ENCODE measurements around the gene ZBTB1.
"Not testable (repeated sequence)": the region's sequence is repeated elsewhere in the genome, so short reads cannot be mapped to it uniquely, and the experiment has no call there.

The ZBTB1 gene

GRCh38 chr14:64558216-64558615 is 53.6 kb downstream of the ZBTB1 start:
- in situ Hi-C loops (cut with MboI; ENCODE audit: low pct_unique_long_range_greater_than_20kb, low sequenced_read_pairs); DNase-seq: not testable (repeated sequence)

GRCh38 chr14:64561631-64562030 is 57.1 kb downstream of the ZBTB1 start:
- in situ Hi-C loops (cut with MboI; ENCODE audit: low pct_unique_long_range_greater_than_20kb, low sequenced_read_pairs) = no loop called here
- DNase-seq = no peak

DNA sequence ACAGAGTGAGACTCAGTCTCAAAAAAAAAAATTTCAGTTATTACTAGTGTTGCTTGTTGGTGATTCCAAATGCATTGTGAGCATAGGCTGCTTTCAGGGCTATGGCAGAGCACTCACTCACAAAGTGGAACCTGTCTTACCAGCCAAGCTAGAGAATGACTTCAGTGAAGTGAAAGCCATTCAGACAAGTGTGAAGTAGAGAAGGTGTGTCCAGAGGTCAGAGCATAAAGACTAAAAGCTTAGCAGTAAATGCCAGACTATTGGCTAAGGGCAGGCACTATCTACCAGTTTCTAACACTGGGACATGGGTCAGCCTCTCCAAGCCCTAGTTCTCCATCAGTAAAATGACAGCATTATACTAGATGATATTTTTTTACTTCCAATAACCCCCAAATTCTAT is 57.9 kb downstream of the ZBTB1 start:
- in situ Hi-C loops (cut with MboI; ENCODE audit: low pct_unique_long_range_greater_than_20kb, low sequenced_read_pairs) = no loop called here
- DNase-seq = no peak

GRCh38 chr14:64563696-64564095 is 59.1 kb downstream of the ZBTB1 start:
- no peak for DNase-seq
- in situ Hi-C loops (cut with MboI; ENCODE audit: low pct_unique_long_range_greater_than_20kb, low sequenced_read_pairs) = no loop called here

- in situ Hi-C loops (cut with MboI; ENCODE audit: low pct_unique_long_range_greater_than_20kb, low sequenced_read_pairs) = no loop called here
- DNase-seq = no peak
Observed at GRCh38 chr14:64566651-64567122, 62.1 kb downstream of the ZBTB1 start.

- in situ Hi-C loops (cut with MboI; ENCODE audit: low pct_unique_long_range_greater_than_20kb, low sequenced_read_pairs) = no loop called here
Observed at GRCh38 chr14:64569138-64569631, 64.6 kb downstream of the ZBTB1 start.

DNA sequence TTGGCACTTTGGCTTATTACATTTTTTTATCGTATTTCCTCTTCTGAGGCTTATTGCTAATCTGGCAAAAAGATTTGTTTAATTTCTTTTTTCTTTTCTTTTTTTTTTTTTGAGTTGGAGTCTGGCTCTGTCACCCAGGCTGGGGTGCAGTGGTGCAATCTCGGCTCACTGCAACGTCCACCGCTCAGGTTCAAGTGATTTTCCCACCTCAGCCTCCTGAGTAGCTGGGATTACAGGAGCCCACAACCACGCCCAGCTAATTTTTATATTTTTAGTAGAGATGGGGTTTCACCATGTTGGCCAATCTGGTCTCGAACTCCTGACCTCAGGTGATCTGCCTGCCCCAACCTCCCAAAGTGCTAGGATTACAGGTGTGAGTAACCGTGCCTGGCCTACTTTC is 65.1 kb downstream of the ZBTB1 start:
- in situ Hi-C loops (cut with MboI; ENCODE audit: low pct_unique_long_range_greater_than_20kb, low sequenced_read_pairs); DNase-seq: not testable (repeated sequence)

More at GRCh38 chr14:64569138-64569631, 64.6 kb downstream of the ZBTB1 start:
- no peak for DNase-seq

GRCh38 chr14:64572386-64573104 is 68.0 kb downstream of the ZBTB1 start:
- in situ Hi-C loops (cut with MboI; ENCODE audit: low pct_unique_long_range_greater_than_20kb, low sequenced_read_pairs) = no loop called here
- no peak for DNase-seq

- no peak for DNase-seq
- in situ Hi-C loops (cut with MboI; ENCODE audit: low pct_unique_long_range_greater_than_20kb, low sequenced_read_pairs) = no loop called here
Observed at GRCh38 chr14:64573109-64573508, 68.5 kb downstream of the ZBTB1 start.
